SK-N-SH (cell line): ENCODE measurements around the gene NAV2. TPM values are rescaled to one million over a fixed set of nuclear protein-coding genes. Genes with fewer than 3 reads are reported as not detected.

Experiments
- CTCF ChIA-PET: fragments of 300-600, 350-600 bp; formaldehyde crosslinking; extraction: SDS; loops from one replicate; lab custom pipeline; 2021; lab: Yijun Ruan, JAX
- POLR2A ChIA-PET: fragments of 350-600 bp; sonication (Branson Sonifier 250); formaldehyde crosslinking; extraction: SDS; loops from one replicate; lab custom pipeline; 2020; ENCODE audit warnings: antibody characterized with exemption, inconsistent platforms; lab: Yijun Ruan, JAX
- DNase-seq: peaks from one replicate; pipeline ENCODE4 v3.0.0; 2012
- H2AFZ ChIP-seq: fragments of 200-600 bp; sonication (generic); 2 replicates; pipeline ENCODE4 v1.8.1; 2016; ENCODE audit warnings: antibody characterized with exemption, mild to moderate bottlenecking, low read depth
- H3F3A ChIP-seq: fragments of 200-600 bp; sonication (generic); replicated peaks from 2 replicates; pipeline ENCODE3; 2016; ENCODE audit warnings: antibody characterized with exemption, mild to moderate bottlenecking; ENCODE audit not compliant: insufficient read depth
- H3K27ac ChIP-seq, 2 experiments: fragments of 200-500 bp in 1 of 2; fragments of 200-600 bp in 1 of 2; sonication (Bioruptor generic) in 1 of 2; sonication (generic), shearing (Covaris generic) in 1 of 2; 2 replicates each; pipeline versions ENCODE4 v1.5.1 to v1.6.1; 2014 to 2016; ENCODE audit warnings: low read depth in 2 of 2, inconsistent platforms in 1 of 2, low read length in 1 of 2, mild to moderate bottlenecking in 1 of 2, mixed read lengths in 1 of 2
- H3K27me3 ChIP-seq: fragments of 200-600 bp; sonication (generic), shearing (Covaris generic); 2 replicates; pipeline ENCODE4 v1.6.1; 2016; ENCODE audit warnings: mixed run types; ENCODE audit not compliant: insufficient read depth
- H3K36me3 ChIP-seq, 2 experiments: fragments of 200-500 bp in 1 of 2; fragments of 200-600 bp in 1 of 2; sonication (Bioruptor generic) in 1 of 2; sonication (generic) in 1 of 2; replicated peaks in 1 of 2; 2 replicates each; pipeline versions ENCODE3 to v1.5.1; 2014 to 2016; ENCODE audit warnings: low read length in 1 of 2, mild to moderate bottlenecking in 1 of 2; ENCODE audit not compliant: insufficient read depth in 2 of 2, control insufficient read depth in 1 of 2
- H3K4me1 ChIP-seq, 2 experiments: fragments of 200-500 bp in 1 of 2; fragments of 200-600 bp in 1 of 2; sonication (Bioruptor generic) in 1 of 2; sonication (generic), shearing (Covaris generic) in 1 of 2; 2 replicates each; pipeline versions ENCODE4 v1.5.1 to v1.6.1; 2014 to 2016; ENCODE audit warnings: low read depth in 1 of 2, low read length in 1 of 2, mixed run types in 1 of 2; ENCODE audit not compliant: insufficient read depth in 2 of 2, control insufficient read depth in 1 of 2
- H3K4me2 ChIP-seq: fragments of 200-600 bp; sonication (generic), shearing (Covaris generic); 2 replicates; pipeline ENCODE4 v1.6.1; 2017; ENCODE audit warnings: mixed run types
- H3K4me3 ChIP-seq, 2 experiments: fragments of 200-500 bp in 1 of 2; fragments of 200-600 bp in 1 of 2; sonication (Bioruptor generic) in 1 of 2; sonication (generic), shearing (Covaris generic) in 1 of 2; 2 replicates each; pipeline versions ENCODE4 v1.5.1 to v1.8.1; 2014 to 2016; ENCODE audit warnings: low read depth in 2 of 2, inconsistent platforms in 1 of 2, low read length in 1 of 2, mild to moderate bottlenecking in 1 of 2, mixed read lengths in 1 of 2, moderate library complexity in 1 of 2
- H3K79me2 ChIP-seq: fragments of 200-600 bp; sonication (generic); 2 replicates; pipeline ENCODE4 v1.8.1; 2017; ENCODE audit warnings: mild to moderate bottlenecking; ENCODE audit not compliant: insufficient read depth
- H3K9ac ChIP-seq: fragments of 200-600 bp; sonication (generic); 2 replicates; pipeline ENCODE4 v1.6.1; 2017; ENCODE audit warnings: mixed run types
- H3K9me2 ChIP-seq: fragments of 200-600 bp; sonication (generic); 2 replicates; pipeline ENCODE4 v1.6.1; 2017; ENCODE audit warnings: mixed run types
- H3K9me3 ChIP-seq: fragments of 200-600 bp; sonication (generic); 2 replicates; pipeline ENCODE4 v1.6.1; 2017; ENCODE audit warnings: mixed run types, mild to moderate bottlenecking, moderate library complexity
- H4K20me1 ChIP-seq: fragments of 200-600 bp; sonication (generic); 2 replicates; pipeline ENCODE4 v1.6.1; 2017; ENCODE audit warnings: mild to moderate bottlenecking, mixed run types; ENCODE audit not compliant: insufficient read depth
- CHD2 ChIP-seq: fragments of 150-350 bp; IDR thresholded peaks from 2 replicates; pipeline ENCODE4 v1.6.1; 2018; ENCODE audit warnings: low read length; ENCODE audit not compliant: partially characterized antibody
- EP300 ChIP-seq, 2 experiments: IDR thresholded peaks; 2 replicates each; pipeline versions ENCODE4 v1.4.0 to v1.6.1; 2012; ENCODE audit warnings: borderline replicate concordance in 1 of 2, low read depth in 1 of 2, low read length in 1 of 2
- MXI1 ChIP-seq: IDR thresholded peaks from 2 replicates; pipeline ENCODE4 v1.6.1; 2012; ENCODE audit warnings: mild to moderate bottlenecking, low read depth, low read length, improper control_type of control experiment
- NFIC ChIP-seq: IDR thresholded peaks from 2 replicates; pipeline ENCODE4 v1.4.0; 2012; ENCODE audit warnings: borderline replicate concordance
- POLR2AphosphoS5 ChIP-seq: IDR thresholded peaks from 2 replicates; pipeline ENCODE4 v1.6.1; 2012; ENCODE audit warnings: low read depth, low read length
- RAD21 ChIP-seq: IDR thresholded peaks from 2 replicates; pipeline ENCODE4 v1.6.1; 2012; ENCODE audit warnings: mild to moderate bottlenecking, low read length
- RCOR1 ChIP-seq: fragments of 150-350 bp; IDR thresholded peaks from 2 replicates; pipeline ENCODE4 v1.6.1; 2017; ENCODE audit warnings: antibody characterized with exemption, low read length
- RXRA ChIP-seq: IDR thresholded peaks from 2 replicates; pipeline ENCODE4 v1.4.0; 2012; ENCODE audit warnings: low read depth, mild to moderate bottlenecking, borderline replicate concordance
- SIN3A ChIP-seq: IDR thresholded peaks from 2 replicates; pipeline ENCODE4 v1.6.1; 2012; ENCODE audit warnings: low read depth, mild to moderate bottlenecking, low read length, moderate library complexity, borderline replicate concordance
- TEAD4 ChIP-seq: IDR thresholded peaks from 2 replicates; pipeline ENCODE4 v1.4.0; 2012; ENCODE audit warnings: mild to moderate bottlenecking, borderline replicate concordance; ENCODE audit not compliant: insufficient read depth
- WGBS: methylation state at CpG from one replicate; pipeline ENCODE4 v1.1.6; 2017; ENCODE audit warnings: low lambda C conversion rate; 5-methylcytosine and 5-hydroxymethylcytosine counted together
- polyA plus RNA-seq, 3 experiments: library from polyadenylated mRNA; depleted of rRNA; stranded (reverse); fragments of >200 nt; gene quantifications; 2 replicates each; pipeline ENCODE4 v1.2.3, GENCODE V29; 2012
- TF ChIP-seq, protein P1 (sequence below): IDR thresholded peaks from 2 replicates; pipeline ENCODE4; 2012
- TF ChIP-seq, protein P2 (sequence below): IDR thresholded peaks from 2 replicates; pipeline ENCODE4 v1.4.0; 2012; ENCODE audit warnings: low read depth, borderline replicate concordance
- TF ChIP-seq, protein P3 (sequence below): IDR thresholded peaks from 2 replicates; pipeline ENCODE4 v1.4.0; 2012; ENCODE audit warnings: low read depth
- TF ChIP-seq, protein P4 (sequence below): fragments of 200-600 bp; sonication (generic); IDR thresholded peaks from 2 replicates; pipeline ENCODE4 v1.6.1; 2017; ENCODE audit warnings: antibody characterized with exemption, mild to moderate bottlenecking, moderate library complexity
- TF ChIP-seq, protein P5 (sequence below): IDR thresholded peaks from 2 replicates; pipeline ENCODE4 v1.4.0; 2012; ENCODE audit warnings: low read depth, borderline replicate concordance
- TF ChIP-seq, protein P6 (sequence below): fragments of 150-350 bp; IDR thresholded peaks from 2 replicates; pipeline ENCODE4 v1.6.1; 2016; ENCODE audit warnings: mild to moderate bottlenecking, low read depth, low read length

Gene NAV2
- polyA plus RNA-seq, 1 of the 3 experiments (the other 2 are of a cell fraction), result 26.2 TPM

DNA sequence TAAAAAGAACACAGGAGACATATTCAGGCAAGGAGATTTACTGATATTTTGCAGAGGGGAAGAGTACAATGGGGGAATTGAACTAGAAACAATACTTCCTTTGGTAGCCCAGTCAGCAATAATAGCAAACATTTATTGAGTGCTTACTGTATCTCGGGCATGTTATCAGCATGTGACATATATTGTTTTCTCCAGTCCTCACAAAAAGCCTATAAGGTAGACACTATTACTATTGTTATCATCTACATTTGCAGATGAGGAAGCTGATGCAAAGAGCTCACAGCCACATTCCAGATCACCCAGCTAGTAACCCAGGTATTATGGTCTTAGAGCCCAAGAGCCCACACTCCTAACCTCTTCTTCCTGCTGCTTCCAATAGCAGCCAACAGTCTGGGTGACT is 27.9 kb downstream of the NAV2 start:
- WGBS, result 100% methylated on average over 1 of the region's 1 CpG
- ChIA-PET POLR2A (interaction anchor here (3.8 kb wide), 1 partner anchor 26 kb away, joined by 12 read pairs; no protein-coding TSS in a partner anchor), CTCF (interaction anchor here (0.9 to 8.2 kb wide), 6 partner anchors 17 to 181 kb away, joined by 3 to 92 read pairs (median 6); partner anchors contain the start of gene NAV2)
- no peaks in the 10 kb centered on the region for H3K27me3 ChIP-seq
- H3K9me2 ChIP-seq, result no peaks in the 10 kb centered on the region
- H3F3A ChIP-seq, result peaks cover 29% of the 10 kb centered on the region
- H3K79me2 ChIP-seq, result peaks cover 96% of the 10 kb centered on the region
- peaks cover 91% of the 10 kb centered on the region for H4K20me1 ChIP-seq
- no peak overlapping the region for H3K4me2 ChIP-seq
- TF ChIP-seq, protein P1, sequence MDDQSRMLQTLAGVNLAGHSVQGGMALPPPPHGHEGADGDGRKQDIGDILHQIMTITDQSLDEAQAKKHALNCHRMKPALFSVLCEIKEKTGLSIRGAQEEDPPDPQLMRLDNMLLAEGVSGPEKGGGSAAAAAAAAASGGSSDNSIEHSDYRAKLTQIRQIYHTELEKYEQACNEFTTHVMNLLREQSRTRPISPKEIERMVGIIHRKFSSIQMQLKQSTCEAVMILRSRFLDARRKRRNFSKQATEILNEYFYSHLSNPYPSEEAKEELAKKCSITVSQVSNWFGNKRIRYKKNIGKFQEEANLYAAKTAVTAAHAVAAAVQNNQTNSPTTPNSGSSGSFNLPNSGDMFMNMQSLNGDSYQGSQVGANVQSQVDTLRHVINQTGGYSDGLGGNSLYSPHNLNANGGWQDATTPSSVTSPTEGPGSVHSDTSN, result no peak
- TF ChIP-seq TEAD4 (no peak), SIN3A (no peak), EP300 (IDR thresholded peaks at IDR 0.05; ENCODE audit: borderline replicate concordance in 1 of 2, low read depth in 1 of 2, low read length in 1 of 2) (no peak), NFIC (no peak)
- TF ChIP-seq, protein P2, sequence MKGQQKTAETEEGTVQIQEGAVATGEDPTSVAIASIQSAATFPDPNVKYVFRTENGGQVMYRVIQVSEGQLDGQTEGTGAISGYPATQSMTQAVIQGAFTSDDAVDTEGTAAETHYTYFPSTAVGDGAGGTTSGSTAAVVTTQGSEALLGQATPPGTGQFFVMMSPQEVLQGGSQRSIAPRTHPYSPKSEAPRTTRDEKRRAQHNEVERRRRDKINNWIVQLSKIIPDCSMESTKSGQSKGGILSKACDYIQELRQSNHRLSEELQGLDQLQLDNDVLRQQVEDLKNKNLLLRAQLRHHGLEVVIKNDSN, result no peak
- TF ChIP-seq, protein P3, sequence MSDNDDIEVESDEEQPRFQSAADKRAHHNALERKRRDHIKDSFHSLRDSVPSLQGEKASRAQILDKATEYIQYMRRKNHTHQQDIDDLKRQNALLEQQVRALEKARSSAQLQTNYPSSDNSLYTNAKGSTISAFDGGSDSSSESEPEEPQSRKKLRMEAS, result no peak
- peaks cover 11 to 17% of the 10 kb centered on the region in 2 experiments for H3K36me3 ChIP-seq
- no peaks in the 10 kb centered on the region for H3K9me3 ChIP-seq
- no peak overlapping the region for H2AFZ ChIP-seq
- peak overlapping the region; percentile 23 to 82 for H3K27ac ChIP-seq
- peaks cover 21 to 73% of the 10 kb centered on the region in 2 experiments for H3K4me1 ChIP-seq
- no peak for DNase-seq
- H3K9ac ChIP-seq, result no peak overlapping the region
- no peak overlapping the region for H3K4me3 ChIP-seq

DNA sequence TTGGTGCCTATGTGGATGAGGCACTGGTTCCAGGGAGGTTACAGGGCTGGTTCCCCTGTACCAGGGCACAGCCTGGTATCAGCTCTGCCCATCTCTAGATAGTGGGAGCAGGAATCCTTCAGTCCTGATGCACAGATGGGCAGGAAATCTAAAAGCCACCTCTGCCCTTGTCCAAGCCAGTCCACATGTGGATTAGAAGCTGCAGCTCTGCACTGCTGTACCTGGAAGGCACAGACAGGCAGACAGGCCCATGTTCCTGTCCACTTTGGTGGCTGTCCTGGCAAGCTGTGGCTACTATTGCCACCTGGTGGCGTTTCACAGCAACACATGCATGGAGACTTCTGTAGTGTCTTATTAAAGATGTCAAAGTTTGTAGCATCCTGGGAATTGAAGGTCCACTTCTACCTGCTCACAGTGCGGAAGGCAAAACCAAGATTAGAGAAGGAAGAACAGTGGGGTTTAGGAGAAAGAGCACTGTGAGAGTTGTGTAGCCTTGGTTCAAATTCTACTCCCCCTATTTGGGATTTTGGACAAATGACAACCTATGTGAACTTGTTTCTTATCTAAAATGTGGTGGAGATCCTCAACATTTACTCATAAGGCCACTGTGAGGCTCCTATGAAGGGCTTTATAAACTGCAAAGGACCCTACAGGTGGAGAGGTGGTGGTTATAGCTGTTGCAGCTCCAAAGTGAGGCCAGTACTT is 30.1 kb downstream of the NAV2 start:
- ChIA-PET POLR2A (interaction anchor here (0.8 to 2.2 kb wide), 10 partner anchors 12 to 183 kb away, joined by 3 to 17 read pairs (median 5); partner anchors contain the start of gene NAV2), CTCF (interaction anchor here (0.6 to 2.9 kb wide), 63 partner anchors 9 to 672 kb away, joined by 3 to 85 read pairs (median 5); no protein-coding TSS in a partner anchor)
- Histone ChIP-seq H3K79me2 (peaks cover 93% of the 10 kb centered on the region), H3K36me3 (peaks cover 20 to 32% of the 10 kb centered on the region in 2 experiments), H3K9me2 (no peaks in the 10 kb centered on the region), H3F3A (peaks cover 21% of the 10 kb centered on the region), H3K4me2 (no peak overlapping the region), H3K4me1 (peaks cover 6 to 55% of the 10 kb centered on the region in 2 experiments; a peak in 2 of 4 replicates), H3K27me3 (no peaks in the 10 kb centered on the region), H3K9ac (no peak overlapping the region), H3K27ac (peak overlapping the region in 1 of 2 experiments; percentile 93; a peak in 2 of 4 replicates), H3K4me3 (no peak overlapping the region; a peak in 1 of 4 replicates), H4K20me1 (peaks cover 83% of the 10 kb centered on the region), H3K9me3 (no peaks in the 10 kb centered on the region), H2AFZ (no peak overlapping the region)
- peak; percentile 68 for DNase-seq
- WGBS, result 40% methylated on average over 2 of the region's 2 CpGs
- TF ChIP-seq, protein P4, sequence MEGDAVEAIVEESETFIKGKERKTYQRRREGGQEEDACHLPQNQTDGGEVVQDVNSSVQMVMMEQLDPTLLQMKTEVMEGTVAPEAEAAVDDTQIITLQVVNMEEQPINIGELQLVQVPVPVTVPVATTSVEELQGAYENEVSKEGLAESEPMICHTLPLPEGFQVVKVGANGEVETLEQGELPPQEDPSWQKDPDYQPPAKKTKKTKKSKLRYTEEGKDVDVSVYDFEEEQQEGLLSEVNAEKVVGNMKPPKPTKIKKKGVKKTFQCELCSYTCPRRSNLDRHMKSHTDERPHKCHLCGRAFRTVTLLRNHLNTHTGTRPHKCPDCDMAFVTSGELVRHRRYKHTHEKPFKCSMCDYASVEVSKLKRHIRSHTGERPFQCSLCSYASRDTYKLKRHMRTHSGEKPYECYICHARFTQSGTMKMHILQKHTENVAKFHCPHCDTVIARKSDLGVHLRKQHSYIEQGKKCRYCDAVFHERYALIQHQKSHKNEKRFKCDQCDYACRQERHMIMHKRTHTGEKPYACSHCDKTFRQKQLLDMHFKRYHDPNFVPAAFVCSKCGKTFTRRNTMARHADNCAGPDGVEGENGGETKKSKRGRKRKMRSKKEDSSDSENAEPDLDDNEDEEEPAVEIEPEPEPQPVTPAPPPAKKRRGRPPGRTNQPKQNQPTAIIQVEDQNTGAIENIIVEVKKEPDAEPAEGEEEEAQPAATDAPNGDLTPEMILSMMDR, result peak; percentile 86
- no peak for TF ChIP-seq RXRA
- TF ChIP-seq, protein P5, sequence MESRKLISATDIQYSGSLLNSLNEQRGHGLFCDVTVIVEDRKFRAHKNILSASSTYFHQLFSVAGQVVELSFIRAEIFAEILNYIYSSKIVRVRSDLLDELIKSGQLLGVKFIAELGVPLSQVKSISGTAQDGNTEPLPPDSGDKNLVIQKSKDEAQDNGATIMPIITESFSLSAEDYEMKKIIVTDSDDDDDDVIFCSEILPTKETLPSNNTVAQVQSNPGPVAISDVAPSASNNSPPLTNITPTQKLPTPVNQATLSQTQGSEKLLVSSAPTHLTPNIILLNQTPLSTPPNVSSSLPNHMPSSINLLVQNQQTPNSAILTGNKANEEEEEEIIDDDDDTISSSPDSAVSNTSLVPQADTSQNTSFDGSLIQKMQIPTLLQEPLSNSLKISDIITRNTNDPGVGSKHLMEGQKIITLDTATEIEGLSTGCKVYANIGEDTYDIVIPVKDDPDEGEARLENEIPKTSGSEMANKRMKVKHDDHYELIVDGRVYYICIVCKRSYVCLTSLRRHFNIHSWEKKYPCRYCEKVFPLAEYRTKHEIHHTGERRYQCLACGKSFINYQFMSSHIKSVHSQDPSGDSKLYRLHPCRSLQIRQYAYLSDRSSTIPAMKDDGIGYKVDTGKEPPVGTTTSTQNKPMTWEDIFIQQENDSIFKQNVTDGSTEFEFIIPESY, result no peak
- TF ChIP-seq, protein P6, sequence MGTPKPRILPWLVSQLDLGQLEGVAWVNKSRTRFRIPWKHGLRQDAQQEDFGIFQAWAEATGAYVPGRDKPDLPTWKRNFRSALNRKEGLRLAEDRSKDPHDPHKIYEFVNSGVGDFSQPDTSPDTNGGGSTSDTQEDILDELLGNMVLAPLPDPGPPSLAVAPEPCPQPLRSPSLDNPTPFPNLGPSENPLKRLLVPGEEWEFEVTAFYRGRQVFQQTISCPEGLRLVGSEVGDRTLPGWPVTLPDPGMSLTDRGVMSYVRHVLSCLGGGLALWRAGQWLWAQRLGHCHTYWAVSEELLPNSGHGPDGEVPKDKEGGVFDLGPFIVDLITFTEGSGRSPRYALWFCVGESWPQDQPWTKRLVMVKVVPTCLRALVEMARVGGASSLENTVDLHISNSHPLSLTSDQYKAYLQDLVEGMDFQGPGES, result no peak
- TF ChIP-seq POLR2AphosphoS5, result no peak
- TF ChIP-seq RAD21, result peak; percentile 93
- TF ChIP-seq, protein P2, result no peak
- TF ChIP-seq RCOR1, result peak; percentile 84
- TF ChIP-seq CHD2, result peak; percentile 79
- peak; percentile 87; the same call in 1 of the 2 replicates for TF ChIP-seq MXI1
- peak in 1 of 2 experiments; percentile 90; a peak in 2 of 4 replicates for TF ChIP-seq EP300 (IDR thresholded peaks at IDR 0.05; ENCODE audit: borderline replicate concordance in 1 of 2, low read depth in 1 of 2, low read length in 1 of 2)
